DND-41 (cell line): ENCODE results near the gene EIF4EBP2.
A peak's percentile ranks its signal among the peaks of the same experiment; 100 is the strongest.

Experiments used
- EZH2 ChIP-seq: IDR thresholded peaks from 3 replicates; pipeline ENCODE4 v1.6.1; 2012; ENCODE audit warnings: borderline replicate concordance, low read depth, mild to moderate bottlenecking, moderate library complexity, low read length, inconsistent platforms; ENCODE audit not compliant: severe bottlenecking
- TF ChIP-seq, protein P1 (sequence below): IDR thresholded peaks from 2 replicates; pipeline ENCODE4 v1.5.1; 2012; ENCODE audit warnings: borderline replicate concordance, low read length, moderate library complexity, mild to moderate bottlenecking; ENCODE audit not compliant: poor library complexity, severe bottlenecking; ENCODE audit errors: extremely low read depth

DNA sequence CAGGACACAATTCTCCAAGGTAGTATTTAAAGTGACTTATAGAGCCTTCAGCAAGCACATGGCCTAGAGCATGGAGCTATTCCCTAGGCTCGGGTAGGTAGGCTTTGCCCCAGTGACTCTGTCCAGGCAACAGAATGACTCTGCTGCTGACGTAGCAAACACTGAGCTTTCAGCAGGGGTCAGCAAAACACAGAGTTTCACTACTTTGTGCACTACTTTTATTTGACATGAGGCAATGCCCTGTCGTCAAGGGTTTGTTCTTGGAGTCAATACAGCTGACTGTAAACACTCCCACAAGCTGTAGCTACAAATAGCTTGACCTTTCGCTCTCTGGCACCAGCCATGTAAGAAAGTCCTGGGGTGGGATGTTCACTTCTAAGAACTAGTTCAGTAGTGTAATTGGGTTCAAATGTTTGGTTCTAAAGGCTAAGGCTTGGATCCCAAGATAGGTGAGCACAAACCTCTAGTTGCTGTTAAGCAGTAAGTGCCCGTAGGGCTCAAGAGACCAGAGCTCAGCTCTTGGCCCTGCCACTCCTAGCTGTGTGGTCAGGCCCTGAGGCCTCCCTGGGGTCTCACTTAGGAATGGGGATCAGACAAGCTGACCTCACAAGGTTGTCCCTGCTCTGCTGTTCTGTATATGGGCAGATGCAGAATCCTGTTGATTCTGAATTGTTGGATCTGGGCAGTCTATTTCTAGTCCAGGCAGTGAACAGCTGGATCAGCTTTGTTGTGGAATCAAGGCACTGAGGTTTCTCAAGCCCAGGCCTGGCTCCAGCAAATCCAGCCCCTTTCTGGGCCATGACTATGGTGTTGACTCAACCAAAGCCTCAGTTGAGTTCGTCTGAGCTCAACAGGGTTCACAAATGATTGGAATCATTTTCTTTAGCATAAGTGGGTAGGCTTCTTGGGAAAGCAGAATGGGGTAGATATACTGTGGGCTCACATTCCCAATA is 26.8 kb downstream of the EIF4EBP2 start:
- TF ChIP-seq EZH2: no peak
- TF ChIP-seq, protein P1, sequence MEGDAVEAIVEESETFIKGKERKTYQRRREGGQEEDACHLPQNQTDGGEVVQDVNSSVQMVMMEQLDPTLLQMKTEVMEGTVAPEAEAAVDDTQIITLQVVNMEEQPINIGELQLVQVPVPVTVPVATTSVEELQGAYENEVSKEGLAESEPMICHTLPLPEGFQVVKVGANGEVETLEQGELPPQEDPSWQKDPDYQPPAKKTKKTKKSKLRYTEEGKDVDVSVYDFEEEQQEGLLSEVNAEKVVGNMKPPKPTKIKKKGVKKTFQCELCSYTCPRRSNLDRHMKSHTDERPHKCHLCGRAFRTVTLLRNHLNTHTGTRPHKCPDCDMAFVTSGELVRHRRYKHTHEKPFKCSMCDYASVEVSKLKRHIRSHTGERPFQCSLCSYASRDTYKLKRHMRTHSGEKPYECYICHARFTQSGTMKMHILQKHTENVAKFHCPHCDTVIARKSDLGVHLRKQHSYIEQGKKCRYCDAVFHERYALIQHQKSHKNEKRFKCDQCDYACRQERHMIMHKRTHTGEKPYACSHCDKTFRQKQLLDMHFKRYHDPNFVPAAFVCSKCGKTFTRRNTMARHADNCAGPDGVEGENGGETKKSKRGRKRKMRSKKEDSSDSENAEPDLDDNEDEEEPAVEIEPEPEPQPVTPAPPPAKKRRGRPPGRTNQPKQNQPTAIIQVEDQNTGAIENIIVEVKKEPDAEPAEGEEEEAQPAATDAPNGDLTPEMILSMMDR: peak; percentile 24
